ENCODE data around the gene CDK4.

Gene CDK4

GRCh38 chr12:57771873-57772428 lies 19.8 kb upstream of the CDK4 start, which contains the start of gene METTL1:
TSS of gene METTL1 (minus strand) at chr12:57772105. CDS start at chr12:57772083, 22 bp downstream.
- DNase-seq (ENCODE audit: low read depth in 1 of 2, low spot score in 1 of 2), result peak; percentile 95 to 98
- H3K4me3 ChIP-seq (replicated peaks; ENCODE audit: insufficient read depth, low read length), result peak within 1 kb of the TSS; percentile 79
- peak; percentile 76 for TF ChIP-seq REST (IDR thresholded peaks at IDR 0.05; ENCODE audit: insufficient replicate concordance, low read depth)
- no peak for TF ChIP-seq CTCF (IDR thresholded peaks at IDR 0.05; ENCODE audit: insufficient read depth, low read length)
- peak; percentile 93 for TF ChIP-seq POLR2AphosphoS5 (IDR thresholded peaks at IDR 0.05; ENCODE audit: low read depth)
- H3K27ac ChIP-seq (replicated peaks), result peak within 1 kb of the TSS; percentile 96
- H3K27me3 ChIP-seq (ENCODE audit: insufficient read depth, poor library complexity, severe bottlenecking), result peaks cover 1% of the 10 kb centered on the region

- Histone ChIP-seq H3K4me3 (replicated peaks; ENCODE audit: insufficient read depth, low read length) (peak overlapping the region; percentile 79), H3K27me3 (ENCODE audit: insufficient read depth, poor library complexity, severe bottlenecking) (peaks cover 6% of the 10 kb centered on the region), H3K27ac (replicated peaks) (peak overlapping the region; percentile 96)
- TF ChIP-seq GABPA (IDR thresholded peaks at IDR 0.05; ENCODE audit: low read depth), result no peak
- TF ChIP-seq CTCF (IDR thresholded peaks at IDR 0.05; ENCODE audit: insufficient read depth, low read length), result no peak
- TF ChIP-seq POLR2AphosphoS5 (IDR thresholded peaks at IDR 0.05; ENCODE audit: low read depth), result no peak
- no peak for TF ChIP-seq SPI1 (IDR thresholded peaks at IDR 0.05; ENCODE audit: borderline replicate concordance, low read depth)
- TF ChIP-seq REST (IDR thresholded peaks at IDR 0.05; ENCODE audit: insufficient replicate concordance, low read depth), result no peak
- DNase-seq (ENCODE audit: low read depth in 1 of 2, low spot score in 1 of 2), result peak; percentile 91 to 96
These were observed 19.2 kb upstream of the CDK4 start for GRCh38 chr12:57771236-57771872.

- peak overlapping the region; percentile 79 for H3K4me3 ChIP-seq (replicated peaks; ENCODE audit: insufficient read depth, low read length)
- TF ChIP-seq REST (IDR thresholded peaks at IDR 0.05; ENCODE audit: insufficient replicate concordance, low read depth) (no peak), SPI1 (IDR thresholded peaks at IDR 0.05; ENCODE audit: borderline replicate concordance, low read depth) (no peak)
- H3K27ac ChIP-seq (replicated peaks), result peak overlapping the region; percentile 96
- peaks cover 13% of the 10 kb centered on the region for H3K27me3 ChIP-seq (ENCODE audit: insufficient read depth, poor library complexity, severe bottlenecking)
- no peak for DNase-seq (ENCODE audit: low read depth in 1 of 2, low spot score in 1 of 2)
These were observed 18.6 kb upstream of the CDK4 start for GRCh38 chr12:57770734-57771133.

All from HL-60 (cell line).